SU-DHL-6 (cell line): ENCODE results near the gene TMEM131.
A peak's percentile ranks its signal among the peaks of the same experiment; 100 is the strongest.
"Not testable (repeated sequence)": the region's sequence is repeated elsewhere in the genome, so short reads cannot be mapped to it uniquely, and the experiment has no call there.

Experiments used
- H2AFZ ChIP-seq: fragments of 200-600 bp; sonication (generic); 2 replicates; pipeline ENCODE4 v1.6.1; 2014; ENCODE audit warnings: low read depth, mild to moderate bottlenecking, moderate library complexity, mixed read lengths, antibody characterized with exemption, low read length; ENCODE audit not compliant: severe bottlenecking
- H3F3A ChIP-seq: fragments of 200-600 bp; shearing (Covaris generic); 2 replicates; pipeline ENCODE4 v1.6.0; 2016; ENCODE audit warnings: antibody characterized with exemption, mild to moderate bottlenecking; ENCODE audit not compliant: insufficient read depth
- H3K27ac ChIP-seq: fragments of 200-600 bp; sonication (generic); 2 replicates; pipeline ENCODE4 v1.5.1; 2016; ENCODE audit warnings: low read depth, mild to moderate bottlenecking, low read length, moderate library complexity, mixed read lengths
- H3K27me3 ChIP-seq: fragments of 200-600 bp; sonication (generic), shearing (Covaris generic); 2 replicates; pipeline ENCODE4 v1.6.0; 2014; ENCODE audit warnings: mild to moderate bottlenecking, low read length
- H3K36me3 ChIP-seq: fragments of 200-600 bp; sonication (generic); 2 replicates; pipeline ENCODE4 v1.6.1; 2014; ENCODE audit warnings: mild to moderate bottlenecking, low read length, mixed read lengths
- H3K4me2 ChIP-seq: fragments of 300-600, 200-600 bp; shearing (Covaris generic), sonication (generic); 2 replicates; pipeline ENCODE4 v1.6.0; 2014; ENCODE audit warnings: low read length, low read depth, mild to moderate bottlenecking; ENCODE audit not compliant: poor library complexity, severe bottlenecking
- H3K4me3 ChIP-seq: fragments of 200-600 bp; sonication (generic); 2 replicates; pipeline ENCODE4 v1.5.1; 2014; ENCODE audit warnings: antibody characterized with exemption, low read length, mild to moderate bottlenecking, mixed read lengths; ENCODE audit not compliant: insufficient read depth, poor library complexity, severe bottlenecking
- H3K79me2 ChIP-seq: fragments of 200-600 bp; sonication (generic); 2 replicates; pipeline ENCODE4 v1.6.1; 2014; ENCODE audit warnings: mild to moderate bottlenecking, low read length, moderate library complexity; ENCODE audit not compliant: insufficient read depth
- H3K9ac ChIP-seq: fragments of 200-600 bp; sonication (generic); 2 replicates; pipeline ENCODE4 v1.7.0; 2014; ENCODE audit warnings: mild to moderate bottlenecking, low read length
- H3K9me2 ChIP-seq: fragments of 200-600 bp; sonication (generic); replicated peaks from 2 replicates; pipeline ENCODE4 v1.6.1; 2014; ENCODE audit warnings: low read length; ENCODE audit not compliant: insufficient read depth
- H3K9me3 ChIP-seq: fragments of 200-600 bp; sonication (generic); 2 replicates; pipeline ENCODE4 v1.6.1; 2014; ENCODE audit warnings: low read length, mixed read lengths; ENCODE audit not compliant: insufficient read depth
- H4K20me1 ChIP-seq: fragments of 200-600 bp; sonication (generic); 2 replicates; pipeline ENCODE4 v1.6.1; 2014; ENCODE audit warnings: low read depth, mild to moderate bottlenecking, antibody characterized with exemption, low read length, moderate library complexity, mixed read lengths
- EZH2phosphoT487 ChIP-seq: fragments of 200-600 bp; sonication (generic), shearing (Covaris generic); conservative IDR thresholded peaks from 2 replicates; pipeline ENCODE4 v1.6.1; 2018; ENCODE audit warnings: mild to moderate bottlenecking, antibody characterized with exemption, low read length, moderate library complexity, mixed read lengths
- TF ChIP-seq, protein P1 (sequence below): fragments of 200-600 bp; sonication (generic); IDR thresholded peaks from one replicate; pipeline ENCODE4 v1.5.1; 2017; ENCODE audit warnings: antibody characterized with exemption, mild to moderate bottlenecking, low read length, moderate library complexity; ENCODE audit not compliant: insufficient read depth, poor library complexity, severe bottlenecking

Gene TMEM131

DNA sequence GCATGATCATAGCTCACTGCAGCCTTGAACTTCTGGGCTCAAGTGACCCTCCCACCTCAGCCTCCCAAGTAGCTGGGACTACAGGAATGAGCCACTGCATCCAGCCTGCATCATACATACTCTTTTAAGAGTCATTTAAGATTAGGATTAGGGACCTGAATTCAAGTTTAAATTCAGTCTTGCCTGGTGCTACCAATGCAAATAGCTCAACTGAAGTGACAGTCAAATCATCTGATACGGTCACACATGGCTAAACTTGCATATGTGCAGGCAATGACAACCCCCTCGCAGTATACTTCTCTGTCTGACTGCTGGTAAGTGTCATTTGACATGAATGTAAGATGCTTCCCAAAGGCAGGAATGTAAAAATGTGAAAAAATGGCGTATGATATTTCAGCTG is 31.8 kb upstream of the TMEM131 start:
- Histone ChIP-seq H3K4me2 (peak overlapping the region; percentile 61), H3K9ac (peak overlapping the region; percentile 31)
- TF ChIP-seq, protein P1, sequence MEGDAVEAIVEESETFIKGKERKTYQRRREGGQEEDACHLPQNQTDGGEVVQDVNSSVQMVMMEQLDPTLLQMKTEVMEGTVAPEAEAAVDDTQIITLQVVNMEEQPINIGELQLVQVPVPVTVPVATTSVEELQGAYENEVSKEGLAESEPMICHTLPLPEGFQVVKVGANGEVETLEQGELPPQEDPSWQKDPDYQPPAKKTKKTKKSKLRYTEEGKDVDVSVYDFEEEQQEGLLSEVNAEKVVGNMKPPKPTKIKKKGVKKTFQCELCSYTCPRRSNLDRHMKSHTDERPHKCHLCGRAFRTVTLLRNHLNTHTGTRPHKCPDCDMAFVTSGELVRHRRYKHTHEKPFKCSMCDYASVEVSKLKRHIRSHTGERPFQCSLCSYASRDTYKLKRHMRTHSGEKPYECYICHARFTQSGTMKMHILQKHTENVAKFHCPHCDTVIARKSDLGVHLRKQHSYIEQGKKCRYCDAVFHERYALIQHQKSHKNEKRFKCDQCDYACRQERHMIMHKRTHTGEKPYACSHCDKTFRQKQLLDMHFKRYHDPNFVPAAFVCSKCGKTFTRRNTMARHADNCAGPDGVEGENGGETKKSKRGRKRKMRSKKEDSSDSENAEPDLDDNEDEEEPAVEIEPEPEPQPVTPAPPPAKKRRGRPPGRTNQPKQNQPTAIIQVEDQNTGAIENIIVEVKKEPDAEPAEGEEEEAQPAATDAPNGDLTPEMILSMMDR: no peak
- TF ChIP-seq EZH2phosphoT487: no peak

DNA sequence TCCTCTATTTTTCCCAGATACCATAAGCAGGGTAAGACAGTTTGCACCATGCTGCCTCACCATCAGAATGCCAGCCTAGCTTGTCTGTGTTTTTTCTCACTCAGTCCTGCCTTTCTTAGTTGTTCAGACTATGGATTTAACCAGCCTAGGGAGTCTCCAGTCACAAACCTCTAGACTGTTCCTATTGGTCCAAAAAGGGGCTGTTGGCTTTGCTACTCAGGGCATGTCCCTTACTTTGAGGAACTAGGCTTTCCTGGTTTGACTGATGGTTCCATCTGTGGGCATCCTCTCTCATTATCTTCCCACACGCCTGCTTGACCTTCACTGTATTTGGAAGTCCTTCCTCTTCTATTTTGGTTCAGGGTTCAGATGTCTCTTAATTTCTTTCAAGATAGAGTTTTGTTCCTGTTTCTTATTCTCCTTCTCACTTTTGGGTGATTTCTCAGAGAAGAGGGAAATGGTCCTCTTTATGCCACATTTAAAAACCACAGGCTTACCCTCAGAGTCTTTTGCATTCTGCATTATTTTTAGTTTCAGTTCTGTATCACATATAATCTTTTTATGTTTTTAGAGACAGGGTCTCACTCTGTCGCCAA is 31.3 kb upstream of the TMEM131 start:
- Histone ChIP-seq H3K9me3 (no peaks in the 10 kb centered on the region), H3K9ac (peak overlapping the region; percentile 31; the same call in 1 of the 2 replicates), H3K4me2 (peak overlapping the region; percentile 61), H3K27me3 (no peaks in the 10 kb centered on the region), H3K4me3 (no peak overlapping the region), H4K20me1 (no peaks in the 10 kb centered on the region), H3K36me3 (no peaks in the 10 kb centered on the region), H3K9me2 (no peaks in the 10 kb centered on the region), H3K27ac (peak overlapping the region; percentile 87), H3F3A (peaks cover 20% of the 10 kb centered on the region), H3K79me2 (no peaks in the 10 kb centered on the region), H2AFZ (no peak overlapping the region)
- TF ChIP-seq EZH2phosphoT487: no peak
- TF ChIP-seq, protein P1: no peak

More for the DNA sequence above, 31.8 kb upstream of the TMEM131 start:
- no peaks in the 10 kb centered on the region for H3K9me2 ChIP-seq
- H3K4me3 ChIP-seq: no peak overlapping the region
- H2AFZ ChIP-seq: no peak overlapping the region
- no peaks in the 10 kb centered on the region for H3K9me3 ChIP-seq
- no peaks in the 10 kb centered on the region for H3K27me3 ChIP-seq
- peaks cover 20% of the 10 kb centered on the region for H3F3A ChIP-seq
- H3K79me2 ChIP-seq: no peaks in the 10 kb centered on the region
- no peaks in the 10 kb centered on the region for H3K36me3 ChIP-seq
- H4K20me1 ChIP-seq: no peaks in the 10 kb centered on the region
- peak overlapping the region; percentile 87 for H3K27ac ChIP-seq

DNA sequence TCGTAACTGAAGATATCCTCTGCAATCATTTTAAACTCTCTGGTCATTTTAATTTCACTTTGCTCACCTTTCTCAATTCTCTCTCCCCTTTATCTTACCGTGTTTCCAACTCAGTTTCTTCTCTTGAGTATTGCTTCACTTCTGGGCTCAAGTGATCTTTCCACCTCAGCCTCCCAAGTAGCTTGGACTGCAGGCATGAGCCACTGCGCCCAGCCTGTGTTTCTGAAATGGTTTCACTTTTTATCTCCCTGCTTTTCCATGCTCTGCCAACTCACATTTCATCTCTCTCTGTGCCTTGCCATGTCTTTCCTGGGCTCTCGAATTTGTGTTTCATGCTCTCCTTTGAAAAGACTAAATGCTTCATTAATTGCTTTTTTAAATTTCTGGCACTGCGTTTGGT is 30.5 kb upstream of the TMEM131 start:
- peak overlapping the region; percentile 6 for H2AFZ ChIP-seq
- no peaks in the 10 kb centered on the region for H3K9me3 ChIP-seq
- H3F3A ChIP-seq: peaks cover 20% of the 10 kb centered on the region
- peak overlapping the region; percentile 31; the same call in 1 of the 2 replicates for H3K9ac ChIP-seq
- H3K36me3 ChIP-seq: no peaks in the 10 kb centered on the region
- no peaks in the 10 kb centered on the region for H3K79me2 ChIP-seq
- H3K4me2 ChIP-seq: peak overlapping the region; percentile 61
- no peaks in the 10 kb centered on the region for H4K20me1 ChIP-seq
- H3K27ac ChIP-seq: peak overlapping the region; percentile 87
- no peak overlapping the region for H3K4me3 ChIP-seq
- no peak for TF ChIP-seq EZH2phosphoT487
- H3K27me3 ChIP-seq: no peaks in the 10 kb centered on the region
- no peaks in the 10 kb centered on the region for H3K9me2 ChIP-seq

DNA sequence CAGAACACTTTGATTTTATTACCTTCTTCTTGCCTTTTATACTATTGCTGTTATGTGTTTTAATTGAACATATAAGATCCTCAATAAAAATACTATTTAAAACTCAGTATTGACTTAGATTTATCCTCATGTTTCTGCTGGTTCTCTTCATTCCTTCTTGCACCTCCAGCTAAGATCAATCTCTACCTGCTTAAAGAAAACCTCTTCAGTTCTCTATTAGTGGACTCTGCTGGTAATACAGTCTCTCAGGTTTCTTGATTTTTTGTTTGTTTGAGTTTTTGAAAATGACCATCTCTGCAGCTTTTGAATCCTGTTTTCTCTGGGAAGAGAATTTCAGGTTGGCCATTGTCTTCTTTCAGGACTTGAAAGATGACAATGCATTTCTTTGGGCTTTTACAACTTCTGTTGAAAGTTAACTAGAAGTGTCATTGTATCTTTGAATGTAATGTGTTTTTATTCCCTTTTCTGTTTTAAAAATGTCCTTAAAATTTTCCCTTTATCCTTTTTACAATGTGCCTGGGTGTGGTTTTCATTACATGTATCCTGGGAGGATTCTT is 29.8 kb upstream of the TMEM131 start:
- Histone ChIP-seq H3K36me3 (no peaks in the 10 kb centered on the region), H3K27me3 (no peaks in the 10 kb centered on the region), H3F3A (peaks cover 20% of the 10 kb centered on the region), H2AFZ (no peak overlapping the region), H3K27ac (peak overlapping the region; percentile 87), H3K9me3 (no peaks in the 10 kb centered on the region), H4K20me1 (no peaks in the 10 kb centered on the region), H3K9ac (peak overlapping the region; percentile 31; the same call in 1 of the 2 replicates), H3K4me2 (peak overlapping the region; percentile 61), H3K79me2 (no peaks in the 10 kb centered on the region), H3K4me3 (no peak overlapping the region), H3K9me2 (no peaks in the 10 kb centered on the region)
- TF ChIP-seq, protein P1: no peak
- TF ChIP-seq EZH2phosphoT487: no peak

DNA sequence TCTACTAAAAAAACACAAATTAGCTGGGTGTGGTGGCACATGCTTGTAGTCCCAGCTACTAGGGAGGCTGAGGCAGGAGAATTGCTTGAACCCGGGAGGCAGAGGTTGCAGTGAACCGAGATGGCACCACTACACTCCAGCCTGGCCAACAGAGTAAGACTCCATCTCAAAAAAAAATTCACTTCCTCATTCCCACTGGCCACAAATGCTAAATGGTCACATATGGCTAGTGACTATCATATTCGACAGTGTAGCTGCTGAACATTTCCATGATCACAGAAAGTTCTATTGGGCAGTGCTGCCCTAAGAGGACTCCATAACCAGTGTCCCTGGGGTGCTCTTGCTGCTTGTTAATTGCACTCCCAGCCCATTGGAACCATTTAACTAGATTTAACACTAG is 26.3 kb upstream of the TMEM131 start:
- not testable (repeated sequence) for H3K79me2 ChIP-seq, H3K27ac ChIP-seq, H3K9me3 ChIP-seq, H2AFZ ChIP-seq, H3K27me3 ChIP-seq, H4K20me1 ChIP-seq, H3K9ac ChIP-seq, H3K9me2 ChIP-seq, H3K4me2 ChIP-seq, H3K4me3 ChIP-seq, H3K36me3 ChIP-seq
- peaks cover 15% of the 10 kb centered on the region for H3F3A ChIP-seq
